Stimulated activated CD8-positive, alpha-beta memory T cell treated with anti-CD3 and anti-CD28 coated beads, Interleukin-15, amount 100 ng/mL, for 4 hours (primary cell): ENCODE data around the gene DPF3.

ENCODE experiments used
- DNase-seq, 2 donors: peaks; one replicate each; pipeline ENCODE4 v3.0.0-alpha.2; 2020; ENCODE audit warnings: low read depth in 2 of 2

DPF3 gene

DNA sequence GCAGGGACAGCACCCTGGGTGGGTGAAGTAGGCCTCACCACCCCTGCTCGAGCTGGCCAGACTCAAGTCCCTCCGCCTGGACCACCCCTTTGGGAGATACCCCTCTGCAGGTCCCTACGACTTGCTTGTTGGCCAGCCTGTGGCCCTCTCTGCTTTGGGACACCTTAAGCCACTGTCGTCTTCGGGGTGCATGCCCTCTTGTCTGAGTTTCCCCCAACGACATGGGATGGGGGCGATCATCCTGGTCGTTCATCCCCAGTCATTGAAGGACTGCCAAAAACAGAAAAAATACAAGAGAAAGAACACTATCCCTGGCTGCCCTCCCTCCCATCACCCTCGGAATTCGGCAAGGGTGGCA is 151.1 kb downstream of the DPF3 start:
- DNase-seq = no peak

DNA sequence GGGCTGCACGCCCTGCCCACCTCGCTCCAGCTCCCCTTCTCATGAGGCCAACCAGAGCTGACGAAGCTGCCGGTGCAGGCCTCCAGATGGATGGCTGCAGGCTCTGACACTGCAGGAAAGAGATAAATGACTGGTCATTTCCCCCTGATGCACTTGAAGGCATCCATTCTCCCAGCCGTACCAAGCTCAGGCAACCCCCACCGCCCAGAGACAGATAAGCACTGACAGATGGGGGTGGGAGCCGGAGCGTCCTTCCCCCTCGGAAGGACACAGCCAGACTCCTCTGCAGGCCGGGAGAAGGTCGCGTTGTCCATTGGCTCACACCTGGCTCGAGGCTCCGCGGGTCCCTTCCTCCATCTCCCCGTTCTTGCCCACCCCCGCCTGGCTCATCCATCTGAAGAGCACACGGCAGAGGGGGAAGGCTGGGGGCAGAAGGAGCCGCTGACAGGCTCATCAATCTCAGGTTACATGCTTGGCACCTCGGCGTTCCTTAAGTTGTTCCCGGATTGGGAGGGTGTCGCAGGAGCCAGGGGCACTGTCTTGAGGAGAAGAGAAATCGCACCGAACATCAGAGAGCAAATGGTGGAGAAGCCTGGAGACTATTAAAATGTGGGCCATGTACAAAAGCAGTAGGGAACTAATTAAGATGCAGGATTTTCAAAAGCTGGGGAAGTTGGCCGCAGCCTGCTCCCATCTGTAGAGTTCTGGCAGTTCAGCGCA is 151.6 kb downstream of the DPF3 start:
- DNase-seq = no peak

DNA sequence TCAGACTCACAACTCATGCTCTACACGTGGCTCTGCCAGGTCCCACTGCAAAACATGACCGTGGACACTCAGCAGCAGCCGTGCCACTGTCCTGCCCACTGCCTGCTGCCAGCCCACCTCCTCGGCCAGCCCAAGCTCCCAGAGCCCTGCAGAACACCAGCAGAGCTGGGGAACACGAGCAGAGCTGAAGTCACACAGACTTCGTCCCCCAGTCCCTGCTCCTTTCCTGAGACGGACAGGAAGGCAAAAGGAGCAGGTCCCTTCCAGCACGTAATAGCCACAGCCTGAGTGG is 152.1 kb downstream of the DPF3 start:
- no peak for DNase-seq

DNA sequence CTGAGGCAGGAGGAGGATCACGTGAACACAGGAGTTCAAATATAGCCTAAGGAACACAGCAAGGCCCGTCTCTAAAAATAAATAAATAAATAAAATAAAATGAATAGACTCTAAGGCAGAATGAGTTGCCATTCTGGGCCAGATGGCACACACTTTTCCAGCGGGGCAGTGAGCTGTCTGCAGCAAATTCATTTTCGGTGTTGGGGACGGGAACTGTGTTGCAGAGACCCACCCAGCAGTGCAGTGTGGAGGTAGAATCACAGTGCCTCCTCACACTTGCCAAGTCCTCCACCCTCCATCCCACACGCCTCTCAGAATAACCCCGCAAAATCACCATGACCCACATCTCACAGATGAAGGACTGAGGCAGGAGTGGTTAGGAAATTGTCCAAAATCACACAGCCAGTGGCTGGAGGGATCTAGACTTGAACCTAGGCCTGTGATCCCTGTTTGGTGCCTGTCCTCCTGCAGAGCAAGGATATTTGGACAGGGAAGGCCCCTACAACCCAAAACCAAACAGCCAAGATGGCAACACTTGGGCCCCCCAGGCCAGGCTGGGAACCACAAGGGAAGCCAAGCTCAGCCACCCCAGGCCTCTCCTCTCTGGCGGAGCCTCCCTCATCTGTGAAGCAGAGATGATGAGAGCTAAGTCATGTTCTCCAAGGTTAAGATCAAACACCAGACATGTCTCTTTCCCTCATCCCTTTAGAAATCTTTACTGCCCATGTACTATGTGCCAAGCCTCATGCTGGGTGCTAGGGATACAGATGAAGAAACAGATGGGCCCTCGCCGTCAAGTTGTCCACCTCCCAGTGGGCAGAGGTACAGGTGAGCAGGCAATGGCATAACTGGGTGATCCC is 152.7 kb downstream of the DPF3 start:
- no peak for DNase-seq

DNA sequence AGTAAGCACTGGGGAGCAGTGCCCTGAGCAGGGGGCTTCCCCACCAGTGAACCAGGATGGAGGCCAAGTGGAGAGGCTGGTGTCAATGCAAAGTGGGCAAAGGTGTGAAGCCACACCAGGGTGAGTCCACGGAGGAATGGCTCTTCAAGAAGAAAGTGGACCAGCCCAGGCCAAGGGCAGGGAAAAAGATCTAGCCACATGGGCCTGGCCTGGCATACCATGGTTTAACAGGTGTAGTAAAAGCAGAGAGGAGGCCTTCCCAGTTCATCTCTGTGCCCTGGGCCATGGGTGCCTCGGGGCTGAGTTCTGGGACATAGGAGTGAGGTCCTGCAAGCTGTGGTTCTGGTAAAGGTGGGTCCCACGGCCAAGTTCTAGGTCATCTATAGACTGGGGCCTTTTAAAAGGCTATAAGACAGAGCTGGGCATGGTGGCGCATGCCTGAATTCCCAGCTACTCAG is 153.4 kb downstream of the DPF3 start:
- DNase-seq = no peak

DNA sequence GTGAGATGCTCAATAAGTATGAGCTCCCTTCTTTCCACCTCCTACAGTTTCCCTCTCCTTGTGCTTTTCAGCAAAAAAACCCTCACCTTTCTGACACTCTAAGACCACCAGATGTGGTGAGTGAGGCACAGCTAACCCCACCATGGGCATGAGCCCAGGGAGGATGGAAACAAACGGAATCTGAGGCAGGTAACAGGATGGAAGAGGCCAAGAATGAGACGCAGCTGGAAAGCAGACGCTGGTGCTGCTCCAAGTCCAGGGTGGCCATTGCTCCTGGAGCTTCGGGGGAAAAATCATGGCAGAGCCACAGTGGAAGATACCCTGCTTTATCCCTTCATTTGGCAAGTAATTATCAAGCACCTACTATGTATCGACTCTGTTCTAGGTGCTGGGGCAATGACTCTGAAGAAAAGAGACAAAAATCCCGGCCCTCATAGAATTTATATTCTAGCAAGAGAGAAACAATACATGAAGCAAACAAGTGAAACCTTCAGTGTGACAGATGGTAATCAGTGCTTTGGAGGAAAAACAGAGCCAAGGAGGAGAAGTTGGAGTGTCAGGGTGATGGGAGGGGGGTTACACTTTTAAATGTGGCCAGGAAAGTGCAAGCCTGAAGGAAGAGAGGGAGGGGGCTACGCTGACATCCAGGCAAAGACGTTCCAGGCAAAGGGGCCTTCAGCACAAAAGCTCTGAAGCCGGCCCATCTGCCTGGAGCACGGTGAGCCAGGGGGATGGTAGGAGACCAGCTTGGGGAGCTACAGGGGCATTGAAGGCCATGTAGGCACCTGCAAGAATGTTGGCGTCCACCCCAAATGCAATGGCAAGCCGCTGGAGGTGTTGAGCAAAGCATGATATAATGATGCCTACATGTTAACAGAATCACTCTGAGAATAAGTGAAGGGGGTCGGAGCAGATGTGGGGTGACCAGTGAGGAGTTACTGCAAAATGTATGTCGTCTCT is 154.2 kb downstream of the DPF3 start:
- DNase-seq = no peak

DNA sequence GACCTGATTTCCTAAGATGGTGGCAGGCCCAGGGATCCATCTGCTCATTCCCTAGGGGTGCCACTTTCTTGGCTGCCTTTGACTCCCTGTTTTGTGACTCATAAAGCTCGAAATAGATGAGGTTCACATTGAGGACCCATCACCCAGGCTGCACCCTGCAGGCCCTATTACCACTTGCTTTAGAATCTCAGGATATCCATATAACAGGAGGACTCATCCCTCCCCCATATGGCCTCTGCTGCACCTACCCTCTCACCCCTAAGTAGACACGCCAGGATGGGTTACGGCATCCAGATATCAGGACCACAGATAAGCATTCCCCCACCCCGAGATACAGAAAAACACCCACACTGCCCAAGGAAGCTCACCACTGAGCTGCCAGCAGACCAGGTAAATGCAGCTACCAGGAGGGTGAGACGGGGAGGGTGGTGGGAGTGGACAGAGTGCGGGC is 155.7 kb downstream of the DPF3 start:
- DNase-seq = no peak

DNA sequence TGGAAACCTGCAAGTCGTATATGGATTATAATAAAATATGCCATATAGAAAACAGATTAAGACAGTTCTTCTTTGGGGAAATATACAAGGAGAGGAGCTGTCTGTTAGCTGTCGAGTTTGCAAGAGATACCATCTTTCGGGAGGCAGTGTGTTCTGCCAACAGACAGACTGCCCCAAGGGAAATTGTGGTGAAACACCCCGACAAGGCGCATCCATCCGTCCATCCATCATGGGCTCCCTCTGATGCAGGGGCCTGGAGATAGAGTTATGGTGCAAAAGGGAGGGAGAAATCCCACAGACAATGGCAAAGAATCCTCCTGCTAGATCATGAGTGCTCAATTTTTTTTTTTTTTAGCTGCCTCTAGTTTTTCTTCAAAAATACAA is 156.3 kb downstream of the DPF3 start:
- DNase-seq = no peak

DNA sequence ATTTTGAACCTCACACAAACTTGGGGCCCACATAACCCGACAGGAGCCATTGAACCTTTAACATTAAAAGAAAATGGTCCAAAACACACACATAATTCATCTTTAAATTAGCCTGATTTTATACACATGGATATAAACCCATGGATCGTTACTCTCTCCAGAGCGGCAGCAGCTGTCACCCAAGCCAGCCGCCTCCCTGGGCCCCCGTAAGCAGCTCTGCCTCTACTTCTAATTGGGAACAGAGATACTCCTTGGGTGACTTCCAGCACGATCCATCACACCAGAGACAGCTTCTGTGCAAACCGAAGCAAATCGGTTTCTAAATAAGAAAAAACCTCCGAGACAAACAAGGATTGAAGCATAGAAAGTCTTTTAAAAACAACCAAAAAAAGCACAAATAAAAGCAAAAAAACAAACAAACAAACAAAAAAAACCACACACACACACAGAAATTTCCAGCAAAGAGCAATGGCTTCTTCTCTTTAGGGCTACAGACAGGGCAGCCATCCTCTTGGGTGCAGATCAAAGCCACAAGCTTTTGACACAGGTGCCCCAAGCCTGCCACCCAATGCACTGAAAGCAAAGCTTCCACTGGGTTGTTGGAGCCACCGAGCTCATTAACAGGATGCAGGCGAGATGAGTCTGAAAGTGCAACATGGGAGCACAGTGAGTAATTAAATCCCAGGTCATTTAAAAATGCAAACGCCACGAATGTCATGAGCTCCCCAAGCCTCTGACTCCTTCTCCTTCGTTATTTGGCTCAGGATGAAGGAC is 156.9 kb downstream of the DPF3 start:
- no peak for DNase-seq

DNA sequence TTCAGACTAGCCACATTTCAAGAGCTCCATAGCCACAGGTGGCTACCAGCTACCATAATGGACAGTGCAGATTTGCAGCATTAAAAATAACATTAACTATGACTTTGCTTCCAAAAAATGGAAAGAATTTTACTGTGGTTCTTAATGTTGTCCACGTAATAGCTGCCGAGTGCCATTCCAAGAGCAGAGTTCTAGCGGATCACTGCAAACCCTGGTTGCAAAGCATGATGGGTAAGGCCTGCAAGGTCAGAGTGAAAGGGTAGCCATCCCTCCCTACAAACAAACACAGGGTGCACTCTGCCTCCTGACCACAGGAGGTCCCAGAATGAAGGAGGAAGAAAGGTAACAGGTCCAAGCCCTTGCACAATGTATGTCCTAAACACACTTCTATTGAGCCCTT is 157.6 kb downstream of the DPF3 start:
- DNase-seq = no peak

DNA sequence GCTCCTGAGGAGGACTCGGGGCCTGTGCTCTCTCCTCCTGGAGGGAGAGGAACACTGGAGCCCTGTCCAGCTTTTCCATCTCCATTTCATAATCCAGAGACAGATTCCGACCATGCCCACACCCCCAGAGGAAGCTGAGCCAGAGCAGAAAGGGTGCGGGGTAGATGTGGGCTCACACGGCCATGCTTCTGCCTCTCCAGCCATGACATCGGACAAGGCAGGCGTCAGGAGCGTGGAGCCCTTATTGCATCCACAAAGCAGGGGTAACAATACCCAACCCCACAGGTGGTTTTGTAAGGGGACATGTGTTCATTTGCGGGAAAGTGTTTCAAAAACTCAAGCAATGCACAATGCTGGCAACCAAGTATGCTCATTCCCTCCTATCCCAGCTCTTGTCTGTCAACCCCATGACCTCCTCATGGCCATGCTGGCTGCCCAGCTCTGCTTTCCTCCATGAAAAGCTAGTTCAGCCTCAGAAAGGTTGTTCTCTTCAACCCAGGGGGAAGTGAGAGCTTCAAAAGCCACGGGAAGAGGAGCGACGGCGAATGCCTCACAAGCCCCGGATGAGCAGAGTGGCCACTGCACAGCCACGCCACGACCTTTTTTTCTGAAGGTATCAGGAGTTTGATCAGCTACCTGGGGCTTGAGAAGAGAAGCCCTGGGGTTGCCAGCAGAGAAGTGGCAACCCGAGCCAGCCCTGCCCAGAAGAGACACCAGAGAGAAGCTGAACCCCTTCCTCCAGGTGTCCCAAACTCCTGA is 161.7 kb downstream of the DPF3 start:
- no peak for DNase-seq

DNA sequence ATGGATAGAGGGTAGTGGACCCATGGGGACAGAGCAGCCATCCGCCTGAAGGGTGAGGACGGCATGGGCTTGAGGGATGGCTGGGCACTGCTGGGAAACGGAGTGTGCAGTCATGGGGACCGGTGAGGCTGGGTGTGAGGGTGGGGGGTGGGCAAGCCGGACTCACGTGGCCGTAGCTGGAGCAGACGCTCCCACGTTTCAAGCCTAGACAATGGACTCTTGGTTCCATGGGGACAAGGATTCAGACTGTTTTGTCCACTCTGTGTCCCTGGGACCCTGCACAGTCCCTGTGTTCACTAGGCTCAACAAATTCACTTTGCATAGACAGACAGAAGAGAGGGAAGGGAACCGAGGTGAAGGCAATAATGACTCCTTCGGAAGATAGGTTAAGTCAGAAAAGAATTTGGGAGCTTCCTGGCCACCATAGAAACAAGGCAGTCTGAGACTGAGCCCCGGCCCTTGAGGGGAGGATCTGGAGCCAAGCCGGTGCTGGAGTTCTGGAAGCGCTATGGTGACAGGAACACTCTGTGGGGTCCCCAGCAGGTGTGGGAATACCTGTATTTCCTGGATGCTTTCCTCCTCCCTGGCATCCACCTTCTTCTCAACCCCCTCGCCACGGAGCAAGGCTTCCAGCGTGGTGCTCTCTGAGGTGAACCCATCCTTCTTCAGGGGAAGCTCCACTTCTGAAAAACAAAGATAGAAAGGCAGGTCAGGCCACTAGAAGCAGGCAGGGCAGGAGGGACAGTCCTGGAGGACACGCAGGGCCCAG is 162.5 kb downstream of the DPF3 start:
- no peak for DNase-seq

DNA sequence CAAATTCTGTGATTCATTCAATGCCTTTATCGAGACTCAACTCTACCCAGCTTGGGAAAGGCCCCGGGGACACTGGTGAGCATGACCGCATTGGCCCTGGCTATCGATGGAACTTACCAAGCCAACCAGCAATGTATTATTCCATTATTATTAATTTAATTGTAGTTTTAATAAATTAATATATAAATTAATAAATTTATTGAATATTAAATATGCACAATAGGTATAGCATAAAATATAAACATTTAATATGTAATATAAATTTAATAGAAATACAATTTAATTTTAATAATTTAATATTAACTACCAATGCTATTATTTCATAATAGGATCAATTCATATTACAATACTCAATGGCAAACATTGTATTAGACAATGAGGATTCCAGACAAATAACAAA is 163.4 kb downstream of the DPF3 start:
- no peak for DNase-seq

DNA sequence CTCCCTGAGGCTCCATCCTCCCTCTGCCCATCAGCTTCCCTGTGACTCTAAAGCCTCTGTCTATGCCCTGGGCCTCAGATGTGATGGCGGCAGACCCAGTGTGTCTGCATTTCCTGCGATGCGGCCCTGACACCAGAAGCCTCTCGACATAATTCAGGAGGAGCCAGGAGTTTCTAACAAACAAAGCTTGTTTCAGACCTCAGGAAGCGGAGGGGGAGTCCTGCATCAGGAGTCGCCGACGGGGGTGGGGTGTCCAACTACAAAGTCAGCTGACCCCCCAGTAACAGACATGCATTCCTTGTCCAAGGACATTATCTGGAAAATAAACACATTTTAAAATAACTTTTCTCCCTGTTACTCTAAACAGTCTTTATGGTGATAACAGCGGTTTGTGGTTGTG is 167.5 kb downstream of the DPF3 start:
- no peak for DNase-seq

DNA sequence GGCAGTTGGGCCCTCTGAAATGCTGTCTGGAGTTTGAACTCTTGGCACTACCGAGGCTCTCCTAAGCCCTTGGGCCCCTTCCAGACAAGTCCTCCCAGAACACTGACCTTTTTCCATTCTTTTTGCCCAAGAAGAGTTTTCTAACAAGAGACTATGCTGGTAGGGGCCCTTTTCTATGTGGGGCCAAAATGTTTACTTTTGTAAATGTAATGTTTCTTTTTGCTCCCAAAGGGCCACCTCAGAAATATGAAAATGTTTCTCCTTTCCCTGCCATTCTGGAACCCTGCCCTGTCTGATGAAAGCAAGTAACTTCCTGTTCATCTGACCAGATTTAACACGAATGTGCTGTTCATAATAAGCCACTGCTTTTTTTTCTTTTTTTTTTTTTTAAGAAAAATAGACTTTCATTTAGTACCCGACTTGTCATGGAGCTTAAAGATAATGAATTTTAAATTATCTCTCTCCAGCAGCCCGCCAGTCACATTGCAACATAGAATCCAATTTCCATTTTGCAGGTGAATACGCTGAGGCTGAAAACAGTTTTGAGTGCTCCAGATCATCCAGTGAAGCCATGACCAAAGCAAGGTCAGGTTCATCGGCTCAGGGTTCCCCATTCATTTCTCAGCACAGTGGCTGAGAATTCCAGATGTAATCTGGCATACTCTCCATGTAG is 169.9 kb downstream of the DPF3 start:
- DNase-seq = no peak

DNA sequence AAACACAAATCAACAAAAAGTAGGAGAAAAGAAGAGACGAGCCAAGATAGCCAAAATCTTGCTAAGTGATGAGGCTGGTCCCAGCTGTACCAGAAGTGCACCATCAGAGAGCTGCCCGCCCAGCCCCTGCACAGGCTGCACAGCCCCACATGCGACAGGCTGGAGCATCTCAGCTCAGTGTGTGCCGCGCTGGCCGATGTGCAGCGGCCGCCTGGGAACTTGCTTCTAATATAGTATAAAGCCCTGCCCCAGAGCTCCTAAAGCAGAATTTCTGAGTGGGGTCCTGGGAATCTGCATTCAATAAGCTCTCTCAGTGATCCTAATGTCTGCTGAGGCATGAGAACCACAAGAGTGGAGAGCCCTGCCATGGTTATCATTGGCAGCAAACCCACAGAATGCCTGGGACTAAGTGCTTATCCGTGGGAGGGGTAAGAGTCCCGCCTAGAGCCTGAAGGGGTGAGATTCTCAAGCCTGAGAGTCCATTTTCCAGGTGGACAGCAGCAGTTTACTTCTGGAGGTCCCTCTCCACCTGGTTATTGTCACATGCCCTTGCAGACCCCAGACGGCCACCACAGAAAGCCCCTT is 171.6 kb downstream of the DPF3 start:
- DNase-seq = no peak

DNA sequence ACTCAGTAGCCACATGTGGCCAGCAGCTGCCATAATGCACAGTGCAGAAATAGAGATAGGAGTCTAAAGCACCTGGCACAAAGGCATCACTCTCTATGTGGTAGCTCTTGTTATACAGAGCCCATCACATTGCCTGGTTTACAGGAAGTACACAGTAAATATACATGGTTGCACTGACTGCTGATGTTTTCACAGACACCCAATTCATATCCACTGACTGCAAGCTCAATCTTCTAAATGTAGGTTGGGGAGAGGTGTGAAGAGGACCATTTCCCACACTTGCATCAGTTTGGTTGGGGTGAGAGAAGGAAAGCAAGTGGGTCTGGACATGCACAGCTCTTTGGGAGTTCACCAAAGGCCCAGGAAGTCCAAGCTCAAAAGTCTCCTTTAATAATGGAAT is 172.8 kb downstream of the DPF3 start:
- DNase-seq = no peak

DNA sequence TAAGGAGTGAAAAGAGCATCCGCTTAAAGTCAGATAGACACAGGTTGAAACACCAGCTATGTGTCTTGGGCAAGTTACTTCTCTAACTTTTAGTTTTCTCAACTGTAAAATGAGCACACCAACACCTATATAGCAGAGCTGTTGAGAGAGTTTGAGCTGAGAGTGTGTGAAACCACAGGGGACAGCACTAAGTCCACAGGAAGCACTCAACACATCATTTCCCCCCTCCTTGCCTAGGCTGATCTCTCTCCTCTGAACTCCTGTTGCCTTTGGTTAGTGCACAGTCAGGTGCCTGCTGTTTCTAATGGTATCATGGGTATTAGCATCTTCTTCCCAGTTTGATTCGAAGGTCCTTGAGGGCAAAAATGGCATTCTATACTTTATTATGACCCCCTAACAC is 176.7 kb downstream of the DPF3 start:
- DNase-seq = no peak

DNA sequence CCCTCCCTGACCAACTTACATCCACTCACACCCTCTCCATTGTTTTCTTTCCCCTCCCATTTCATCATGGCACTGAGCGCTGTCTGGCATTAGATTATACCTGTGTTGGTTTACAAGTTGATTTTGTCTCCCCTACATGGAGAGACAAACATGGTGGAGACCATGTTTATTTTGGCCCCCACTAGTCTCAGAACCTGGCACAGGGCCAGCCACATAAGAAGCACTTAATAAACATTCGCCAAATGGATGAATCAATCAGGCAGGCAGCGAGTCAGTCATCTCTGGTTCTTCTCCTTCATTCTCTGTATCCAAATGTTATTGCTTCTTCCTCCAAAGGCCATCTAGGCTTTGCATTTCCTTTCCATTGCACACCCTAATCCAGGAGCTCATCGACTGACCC is 177.4 kb downstream of the DPF3 start:
- no peak for DNase-seq
